Brain microvascular endothelial cell (primary cell): ENCODE results near the gene SYNCRIP.
"Not testable (repeated sequence)": the region's sequence is repeated elsewhere in the genome, so short reads cannot be mapped to it uniquely, and the experiment has no call there.

Source experiments
- DNase-seq: peaks from one replicate; pipeline ENCODE4 v3.0.0-alpha.2; 2020
- H3K27ac ChIP-seq: fragments of 250-450 bp; sonication (Bioruptor Pico); 2 replicates; pipeline ENCODE4 v1.5.1; 2020; ENCODE audit warnings: mild to moderate bottlenecking, moderate library complexity
- H3K27me3 ChIP-seq: fragments of 250-450 bp; sonication (Bioruptor Pico); replicated peaks from 2 replicates; pipeline ENCODE4 v1.5.1; 2020; ENCODE audit warnings: mild to moderate bottlenecking
- H3K36me3 ChIP-seq: fragments of 250-450 bp; sonication (Bioruptor Pico); replicated peaks from 2 replicates; pipeline ENCODE4 v1.5.1; 2020; ENCODE audit warnings: mild to moderate bottlenecking
- H3K4me3 ChIP-seq: 2 replicates; pipeline ENCODE4 v1.5.1; 2011; ENCODE audit warnings: low read depth, mild to moderate bottlenecking, control low read depth, low read length, moderate library complexity
- CTCF ChIP-seq: IDR thresholded peaks from 2 replicates; pipeline ENCODE4 v1.5.1; 2011; ENCODE audit warnings: low read depth, mild to moderate bottlenecking, moderate library complexity, low read length, control low read depth, inconsistent platforms; ENCODE audit errors: missing control alignments
- in situ Hi-C: cut with HindIII; loops from 2 replicates; pipeline ENCODE4 v1.10.0; 2017; ENCODE audit warnings: low sequenced_read_pairs, low pct_ligation_motif_present

SYNCRIP gene

GRCh38 chr6:85684133-85684808 is 41.6 kb upstream of the SYNCRIP start:
- Histone ChIP-seq H3K4me3 (no peak overlapping the region), H3K36me3 (no peaks in the 10 kb centered on the region), H3K27ac (no peak overlapping the region), H3K27me3 (no peaks in the 10 kb centered on the region)
- no peak for TF ChIP-seq CTCF
- DNase-seq = no peak
- in situ Hi-C loops = no loop called here

DNA sequence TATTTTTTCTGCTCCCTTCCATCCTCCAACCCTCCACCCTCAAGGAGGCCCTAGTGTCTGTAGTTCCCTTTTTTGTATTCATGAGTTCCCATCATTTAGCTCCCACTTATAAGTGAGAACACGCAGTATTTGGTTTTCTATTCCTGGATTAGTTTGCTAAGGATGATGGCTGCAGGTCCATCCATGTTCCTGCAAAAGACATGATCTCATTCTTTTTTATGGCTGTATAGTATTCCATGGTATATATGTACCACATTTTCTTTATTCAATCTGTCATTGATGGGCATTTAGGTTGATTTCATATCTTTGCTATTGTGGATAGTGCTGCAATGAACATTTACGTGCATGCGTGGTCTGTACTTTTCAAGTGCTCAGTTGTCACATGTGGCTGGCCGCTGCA is 39.2 kb upstream of the SYNCRIP start:
- H3K4me3 ChIP-seq, H3K27me3 ChIP-seq, H3K27ac ChIP-seq, in situ Hi-C loops, DNase-seq, H3K36me3 ChIP-seq: not testable (repeated sequence)

DNA sequence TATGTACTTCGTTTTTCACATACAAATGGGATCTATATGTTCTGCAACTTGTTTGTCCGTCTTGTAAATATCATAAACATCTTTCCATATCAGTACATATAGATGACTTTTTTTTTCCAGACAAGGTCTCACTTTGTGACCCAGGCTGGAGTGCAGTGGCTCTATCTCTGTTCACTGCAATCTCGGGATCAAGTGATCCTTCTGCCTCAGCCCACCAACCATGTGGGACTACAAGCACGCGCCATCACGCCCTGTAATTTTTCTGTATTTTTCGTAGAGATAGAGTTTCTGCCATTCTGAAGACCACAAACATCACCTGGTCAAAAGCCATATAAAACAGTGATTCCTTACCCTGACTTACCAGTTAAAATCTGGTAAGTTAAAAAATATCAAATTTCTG is 37.7 kb upstream of the SYNCRIP start:
- peak overlapping the region; percentile 72 for H3K4me3 ChIP-seq
- H3K36me3 ChIP-seq = peaks cover 20% of the 10 kb centered on the region
- no peak overlapping the region for H3K27ac ChIP-seq
- no peak for TF ChIP-seq CTCF
- H3K27me3 ChIP-seq = no peaks in the 10 kb centered on the region
- in situ Hi-C loops = no loop called here
- no peak for DNase-seq

- peaks cover 28% of the 10 kb centered on the region for H3K36me3 ChIP-seq
- H3K4me3 ChIP-seq = peak overlapping the region; percentile 72
- no peak for TF ChIP-seq CTCF
- in situ Hi-C loops = no loop called here
- DNase-seq = no peak
- H3K27me3 ChIP-seq = no peaks in the 10 kb centered on the region
- H3K27ac ChIP-seq = peak overlapping the region; percentile 79
These were observed 36.9 kb upstream of the SYNCRIP start for GRCh38 chr6:85679445-85680123.

GRCh38 chr6:85678602-85679444 is 36.1 kb upstream of the SYNCRIP start:
- Histone ChIP-seq H3K27me3 (no peaks in the 10 kb centered on the region), H3K4me3 (peak overlapping the region; percentile 92), H3K36me3 (peaks cover 29% of the 10 kb centered on the region), H3K27ac (peak overlapping the region; percentile 79)
- DNase-seq = peak; percentile 98
- in situ Hi-C loops = no loop called here
- TF ChIP-seq CTCF = no peak

DNA sequence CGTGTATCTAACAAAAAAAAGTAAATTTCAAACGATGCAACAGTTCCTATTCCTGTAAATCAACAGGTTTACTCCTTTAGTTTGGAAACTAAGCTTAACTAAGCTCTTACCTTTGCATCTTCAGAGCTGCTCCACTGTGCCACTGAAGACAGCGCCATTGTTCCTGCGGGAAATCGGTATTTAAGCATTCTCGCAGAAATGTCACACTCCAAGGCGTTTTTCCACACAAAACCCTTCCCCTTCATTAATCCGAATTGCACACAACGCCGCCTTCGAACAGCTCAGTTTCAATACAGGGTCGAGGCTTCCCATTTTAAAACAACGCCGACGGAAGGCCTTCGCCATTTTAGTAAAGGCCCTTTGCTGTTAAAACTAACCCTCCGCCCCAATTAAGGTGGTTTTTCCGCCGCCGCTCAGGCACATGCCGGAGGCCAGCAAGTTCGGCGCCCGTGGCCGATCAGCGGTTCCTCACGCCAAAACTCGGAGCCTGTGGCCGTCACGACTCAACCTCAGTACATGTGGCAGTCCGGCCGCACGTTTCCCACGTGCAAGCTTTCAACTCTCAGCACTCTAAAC is 35.4 kb upstream of the SYNCRIP start:
- Histone ChIP-seq H3K27me3 (no peaks in the 10 kb centered on the region), H3K27ac (peak overlapping the region; percentile 73), H3K36me3 (peaks cover 29% of the 10 kb centered on the region), H3K4me3 (peak overlapping the region; percentile 92)
- no peak for TF ChIP-seq CTCF
- DNase-seq = no peak
- in situ Hi-C loops = no loop called here
